Measurements from ENCODE around the gene MACROD1.
A peak's percentile ranks its signal among the peaks of the same experiment; 100 is the strongest.

Gene MACROD1, protein sequence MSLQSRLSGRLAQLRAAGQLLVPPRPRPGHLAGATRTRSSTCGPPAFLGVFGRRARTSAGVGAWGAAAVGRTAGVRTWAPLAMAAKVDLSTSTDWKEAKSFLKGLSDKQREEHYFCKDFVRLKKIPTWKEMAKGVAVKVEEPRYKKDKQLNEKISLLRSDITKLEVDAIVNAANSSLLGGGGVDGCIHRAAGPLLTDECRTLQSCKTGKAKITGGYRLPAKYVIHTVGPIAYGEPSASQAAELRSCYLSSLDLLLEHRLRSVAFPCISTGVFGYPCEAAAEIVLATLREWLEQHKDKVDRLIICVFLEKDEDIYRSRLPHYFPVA

GRCh38 chr11:64165842-64166635, at the start of gene MACROD1:
TSS of gene MACROD1 (minus strand) at chr11:64166113. CDS start at chr11:64165994, 119 bp downstream.
- DNase-seq, result peak; percentile 62

DNA sequence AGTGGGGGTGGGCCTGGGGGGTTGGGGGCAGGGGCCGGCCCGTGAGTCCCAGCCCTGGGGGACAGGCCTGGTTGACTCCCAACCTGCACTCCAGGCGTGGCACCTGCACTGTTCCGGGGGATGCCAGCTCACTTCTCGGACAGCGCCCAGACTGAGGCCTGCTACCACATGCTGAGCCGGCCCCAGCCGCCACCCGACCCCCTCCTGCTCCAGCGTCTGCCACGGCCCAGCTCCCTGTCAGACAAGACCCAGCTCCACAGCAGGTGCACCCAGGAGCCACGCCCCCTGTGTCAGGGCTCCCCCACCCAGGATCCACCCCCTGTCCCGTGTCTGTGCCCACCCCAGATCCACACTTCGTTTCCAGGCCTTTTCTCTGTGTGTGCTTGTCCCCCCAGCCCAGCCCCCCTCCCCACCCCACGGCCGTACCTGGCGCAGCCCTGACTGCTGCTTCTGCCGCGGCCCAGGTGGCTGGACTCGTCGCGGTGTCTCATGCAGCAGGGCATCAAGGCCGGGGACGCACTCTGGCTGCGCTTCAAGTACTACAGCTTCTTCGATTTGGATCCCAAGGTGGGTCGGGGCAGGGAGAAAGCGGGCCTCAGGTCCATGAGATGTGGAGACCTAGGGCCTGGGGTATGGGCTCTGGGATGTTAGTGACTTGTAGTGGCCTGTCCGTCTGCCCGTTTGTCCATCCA, 45.4 kb upstream of the MACROD1 start:
- no peak for DNase-seq

DNA sequence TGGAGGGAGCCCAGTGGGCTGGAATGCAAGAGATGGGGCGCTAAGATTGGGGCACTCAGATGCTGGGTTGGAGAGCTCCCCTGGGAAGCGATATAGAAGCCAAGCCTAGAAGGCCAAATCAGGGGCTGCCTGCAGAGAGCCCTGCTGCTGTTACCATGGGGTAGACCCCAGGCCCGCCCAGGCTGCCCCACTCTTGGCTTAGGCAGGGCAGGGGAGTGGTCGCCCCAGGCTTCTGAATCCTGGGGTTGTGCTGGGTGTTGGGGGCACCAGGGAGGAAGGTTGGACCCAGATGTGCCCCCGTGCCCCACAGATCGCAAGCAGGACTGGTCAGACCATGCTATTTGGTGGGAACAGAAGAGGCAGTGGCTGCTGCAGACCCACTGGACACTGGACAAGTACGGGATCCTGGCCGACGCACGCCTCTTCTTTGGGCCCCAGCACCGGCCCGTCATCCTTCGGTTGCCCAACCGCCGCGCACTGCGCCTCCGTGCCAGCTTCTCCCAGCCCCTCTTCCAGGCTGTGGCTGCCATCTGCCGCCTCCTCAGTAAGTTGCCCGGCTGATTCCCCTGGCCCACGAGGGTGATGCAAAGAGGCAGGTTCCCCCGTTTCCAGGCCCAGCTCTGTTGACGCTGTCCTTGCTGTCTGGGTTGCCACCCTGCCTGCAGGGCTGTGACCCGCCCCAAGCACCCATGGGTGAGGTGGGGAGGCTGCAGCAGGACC, 44.5 kb upstream of the MACROD1 start:
- DNase-seq, result no peak

DNA sequence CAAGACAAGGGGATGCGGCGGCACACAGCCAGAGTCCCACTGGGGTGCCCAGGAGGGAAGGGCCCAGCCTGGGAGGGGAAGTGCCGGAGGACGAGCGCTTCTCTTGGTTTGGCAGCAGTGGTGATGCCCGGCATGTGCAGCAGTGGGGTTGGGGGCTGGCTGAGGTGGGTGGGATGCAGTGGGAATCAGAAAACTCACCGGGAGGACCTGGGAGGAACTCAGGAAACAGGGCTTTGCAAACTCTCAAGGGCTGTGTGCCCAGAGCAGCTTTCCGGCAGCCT, 43.6 kb upstream of the MACROD1 start:
- no peak for DNase-seq

DNA sequence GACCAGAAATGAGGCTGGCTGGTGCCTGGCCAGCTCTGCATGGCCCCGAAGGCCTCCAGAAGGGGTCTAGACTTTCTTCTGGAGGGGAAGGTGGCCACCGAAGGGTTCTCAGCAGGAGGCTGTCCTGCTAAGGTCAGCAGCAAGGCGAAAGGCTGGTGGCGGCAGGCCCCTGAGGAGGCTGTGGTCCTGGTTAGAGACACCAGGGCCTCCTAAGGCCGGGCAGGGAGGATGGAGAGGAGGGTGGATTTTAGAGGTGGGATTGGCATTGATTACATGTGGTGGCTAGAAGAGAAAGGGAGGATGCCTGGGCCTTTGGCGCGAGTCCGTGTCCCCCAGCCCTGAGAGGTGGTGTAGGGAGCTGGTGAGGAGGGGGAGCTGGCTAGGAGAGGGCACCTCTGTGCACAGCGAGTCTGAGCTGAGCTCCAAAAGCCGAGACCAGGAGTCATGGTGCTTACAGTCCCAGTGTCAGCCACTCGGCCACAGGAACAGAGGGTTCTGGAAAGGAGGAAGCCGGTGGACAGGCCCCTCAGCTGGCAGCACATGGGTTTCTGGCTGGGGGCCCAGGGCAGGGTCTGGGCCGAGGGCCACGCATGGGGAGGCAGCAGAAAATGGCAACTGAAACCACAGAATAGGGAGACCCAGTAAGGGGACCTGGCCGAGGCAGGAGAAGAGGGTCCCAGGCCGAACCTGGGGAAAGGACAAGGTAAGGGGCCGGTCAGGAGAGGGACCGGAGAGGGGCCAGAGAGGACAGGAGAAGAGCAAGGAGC, 43.1 kb upstream of the MACROD1 start:
- DNase-seq, result no peak

DNA sequence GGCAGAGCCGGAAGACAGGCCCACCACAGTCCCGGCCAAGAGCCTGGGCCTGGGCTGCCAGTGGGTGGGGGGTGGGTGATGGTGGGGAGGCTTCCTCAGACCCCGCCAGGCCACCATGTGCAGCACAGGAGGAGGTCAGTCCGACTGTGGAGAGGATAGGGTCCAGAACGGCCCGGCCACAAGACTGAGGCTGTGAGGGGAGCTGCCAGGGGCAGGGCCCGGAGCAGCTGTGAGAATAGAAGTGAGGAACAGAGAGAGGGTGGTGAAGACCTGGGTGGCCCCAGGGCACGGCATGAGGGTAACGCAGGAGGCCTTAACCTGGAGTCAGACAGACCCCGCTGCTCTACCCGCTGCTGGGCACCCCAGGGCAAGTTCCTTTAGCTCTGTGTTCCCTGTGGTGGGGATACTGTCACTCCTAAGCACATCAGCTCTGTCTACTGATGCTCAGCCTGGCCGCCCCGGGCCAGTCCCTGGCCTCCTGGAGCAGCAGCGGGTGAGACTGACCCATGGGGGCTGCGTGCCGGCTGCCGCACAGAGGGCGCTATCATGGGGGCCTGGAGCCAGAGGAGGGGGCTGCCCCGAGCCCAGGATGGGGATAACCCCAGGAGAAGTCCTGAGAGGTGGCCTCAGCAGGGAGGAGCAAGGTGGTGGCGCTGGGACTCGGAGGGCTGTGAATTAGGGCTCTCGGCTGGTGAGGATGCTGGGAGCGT, 42.3 kb upstream of the MACROD1 start:
- no peak for DNase-seq

- DNase-seq, result no peak
These were observed 41.6 kb upstream of the MACROD1 start for GRCh38 chr11:64207256-64208085.

- DNase-seq, result no peak
These were observed 40.7 kb upstream of the MACROD1 start, which contains the start of gene FERMT3 for GRCh38 chr11:64206457-64207255. TSS of gene FERMT3 (plus strand) at chr11:64206721. CDS start at chr11:64207365, 644 bp downstream.

DNA sequence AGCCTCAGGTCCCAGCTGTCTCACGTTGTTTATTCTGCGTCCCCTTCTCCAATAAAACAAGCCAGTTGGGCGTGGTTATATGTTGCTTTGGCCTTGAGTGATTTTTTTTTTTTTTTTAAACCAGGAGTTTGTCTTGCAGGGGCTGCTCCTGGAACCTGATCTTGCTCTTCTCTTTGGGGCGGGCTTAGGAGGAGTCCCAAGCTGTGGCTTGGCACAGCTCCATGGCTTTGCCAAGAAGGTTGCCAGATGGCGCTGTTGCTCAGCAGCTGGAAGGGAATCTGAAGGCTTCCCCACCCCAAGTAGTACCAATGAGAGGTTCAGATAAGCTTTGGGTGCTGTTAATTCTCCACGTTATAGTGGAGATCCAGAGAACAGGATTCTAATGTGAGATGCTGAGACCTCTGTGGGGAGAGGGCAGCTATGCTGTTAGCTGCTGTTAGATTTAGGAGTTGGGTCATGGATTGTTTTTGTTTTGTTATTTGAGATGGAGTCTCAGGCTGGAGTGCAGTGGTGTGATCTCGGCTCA, 38.6 kb upstream of the MACROD1 start:
- no peak for DNase-seq

DNA sequence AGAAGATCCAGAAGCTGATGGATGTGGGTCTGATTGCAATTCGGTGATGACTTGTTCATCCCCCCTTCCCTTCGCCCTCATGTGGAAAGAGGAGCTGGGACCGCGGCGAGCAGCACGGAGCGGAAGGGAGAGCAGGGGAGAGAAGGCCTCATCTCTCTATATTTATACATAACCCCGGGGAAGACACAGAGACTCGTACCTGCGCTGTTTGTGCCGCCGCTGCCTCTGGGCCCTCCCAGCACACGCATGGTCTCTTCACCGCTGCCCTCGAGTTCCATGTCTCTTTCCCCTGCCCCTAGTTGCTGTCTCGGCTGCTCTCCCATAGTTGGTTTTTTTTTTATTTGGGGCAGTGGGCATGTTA, 38.1 kb upstream of the MACROD1 start:
- no peak for DNase-seq

- no peak for DNase-seq
These were observed 37.6 kb upstream of the MACROD1 start for GRCh38 chr11:64203421-64204079.

- DNase-seq, result no peak
These were observed 37.1 kb upstream of the MACROD1 start for GRCh38 chr11:64202992-64203391.

DNA sequence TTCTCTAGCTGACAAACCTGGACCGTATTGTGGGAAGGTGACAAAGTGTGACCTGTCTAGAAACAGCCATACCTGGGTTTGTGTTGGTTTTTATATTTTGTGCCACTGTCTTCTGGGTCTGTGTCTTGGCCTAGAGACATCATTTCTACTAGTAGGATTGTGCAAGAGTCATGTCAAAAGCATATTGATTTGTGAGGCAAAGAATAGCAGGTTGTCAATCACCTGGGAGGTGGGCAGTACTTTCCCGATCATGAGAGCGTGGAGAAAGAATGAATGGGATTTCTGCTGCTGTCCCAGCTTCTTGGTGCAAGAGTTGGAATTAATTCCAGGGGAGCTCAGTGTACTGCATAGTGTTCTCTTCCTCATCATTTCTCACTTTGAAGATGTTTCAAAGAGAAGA, 35.6 kb upstream of the MACROD1 start:
- DNase-seq, result no peak

DNA sequence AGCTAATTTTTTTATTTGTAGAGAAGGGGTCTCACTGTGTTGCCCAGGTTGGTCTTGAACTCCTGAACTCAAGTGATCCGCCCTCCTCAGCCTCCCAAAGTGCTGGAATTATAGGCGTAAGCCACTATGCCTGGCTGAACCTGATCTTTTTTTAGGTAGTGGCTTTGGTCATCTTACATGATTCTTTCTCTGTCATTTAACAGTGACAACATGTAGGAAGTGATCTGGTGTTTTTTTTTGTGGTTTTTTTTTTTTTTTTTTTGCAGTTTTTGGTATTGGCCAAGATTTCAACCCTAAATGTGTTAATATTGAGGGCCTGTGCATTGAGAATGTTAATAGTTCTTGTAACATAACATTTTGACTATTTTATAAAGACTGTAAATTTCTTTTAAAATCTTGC, 32.6 kb upstream of the MACROD1 start:
- no peak for DNase-seq

DNA sequence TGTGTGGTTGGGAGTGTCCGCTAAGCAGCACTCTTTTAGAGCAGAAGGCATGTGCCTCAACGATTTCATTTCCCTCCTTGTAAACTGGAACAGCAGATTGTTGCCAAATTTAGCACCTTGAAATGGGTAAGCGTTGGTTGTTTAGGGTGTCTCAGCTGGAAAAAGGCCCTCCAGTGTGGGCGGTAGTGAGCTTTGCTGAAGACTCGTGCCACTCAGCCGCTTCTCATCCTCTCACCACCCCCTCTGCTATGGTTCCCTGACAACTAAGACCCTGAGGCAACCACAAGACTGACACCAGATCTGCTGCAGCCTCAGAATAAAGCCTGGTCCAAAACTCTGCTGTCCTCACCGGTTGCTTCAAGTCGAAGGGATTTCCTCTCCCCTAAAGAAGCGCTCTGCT, 30.7 kb upstream of the MACROD1 start:
- DNase-seq, result no peak

DNA sequence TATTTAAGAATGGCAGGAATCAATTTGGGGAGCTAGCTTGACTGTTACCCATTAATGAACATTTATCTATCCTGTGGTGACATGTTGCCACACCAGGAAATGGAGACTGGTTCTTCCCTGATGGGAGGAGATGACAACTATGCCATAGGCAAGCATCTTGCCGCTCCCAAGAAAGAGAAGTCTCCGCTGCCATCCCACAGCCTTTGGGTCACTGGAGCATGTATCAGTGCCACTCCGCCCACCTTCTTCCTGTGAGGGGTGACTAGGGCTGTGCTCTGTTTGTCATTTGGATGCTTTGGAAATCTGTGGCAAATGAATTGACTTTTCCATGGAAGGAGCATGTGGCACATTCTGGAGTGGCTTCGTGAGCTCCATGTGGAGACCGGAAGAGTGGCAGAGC, 26.5 kb upstream of the MACROD1 start:
- no peak for DNase-seq

- DNase-seq, result no peak
These were observed 20.7 kb upstream of the MACROD1 start for GRCh38 chr11:64186492-64187165.

DNA sequence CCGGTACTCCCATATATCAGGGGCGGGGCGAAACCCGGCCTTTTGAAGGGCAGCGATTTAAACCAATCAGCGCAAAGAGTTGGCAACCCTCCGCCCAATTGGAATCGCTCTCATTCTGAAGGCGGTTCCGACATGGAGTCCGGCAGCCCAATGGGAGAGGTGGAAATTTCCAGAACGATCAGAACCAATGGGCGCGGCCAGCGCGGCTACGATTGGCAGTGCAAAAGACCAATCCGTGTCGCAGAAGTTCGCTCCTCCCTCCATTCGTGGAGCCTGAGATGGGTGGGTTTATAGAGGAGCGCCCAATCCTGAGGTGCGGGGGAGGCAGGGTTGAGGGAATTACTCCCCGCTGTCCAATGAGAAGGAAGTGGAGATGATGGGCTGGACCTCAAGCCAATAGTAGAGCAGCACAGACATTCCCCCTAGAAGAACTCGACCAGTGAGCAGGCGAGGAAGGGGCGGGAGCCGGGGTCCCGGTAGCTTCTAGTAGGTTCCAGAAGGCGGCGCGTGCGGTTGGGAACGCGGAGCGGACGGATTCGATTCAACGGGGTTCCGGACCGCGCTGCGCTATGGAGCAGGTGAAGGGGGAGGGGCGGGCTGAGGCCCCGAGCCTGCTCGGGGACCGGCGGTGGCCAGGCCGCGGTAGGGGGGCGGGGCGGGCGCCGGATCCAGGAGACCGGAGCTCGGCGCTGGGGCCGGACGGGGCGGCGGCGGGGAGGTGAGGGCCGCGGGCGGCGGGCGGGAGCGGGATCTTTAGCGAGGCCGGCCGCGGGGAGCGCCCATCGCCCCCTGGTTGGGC, 20.0 kb upstream of the MACROD1 start, which contains the start of gene STIP1:
Gene STIP1, plus strand, starts transcription at position 479 of the 799 bp plus-strand sequence. Its CDS starts 91 bp downstream, at position 570.
- DNase-seq, result peak; percentile 97

Measured in NCI-H1048 (cell line).